OCI-LY3 (cell line): ENCODE measurements around the gene TNFRSF4.
"Not testable (repeated sequence)": the region's sequence is repeated elsewhere in the genome, so short reads cannot be mapped to it uniquely, and the experiment has no call there.

ENCODE experiments used
- H2AFZ ChIP-seq: fragments of 200-600, 300-600 bp; shearing (Covaris generic); 2 replicates; pipeline ENCODE4 v1.6.0; 2014; ENCODE audit warnings: antibody characterized with exemption, low read depth, low read length
- H3K27ac ChIP-seq: fragments of 200-600, 300-600 bp; sonication (generic); 2 replicates; pipeline ENCODE4 v1.5.1; 2014; ENCODE audit warnings: mild to moderate bottlenecking, low read length, moderate library complexity, mixed read lengths
- H3K27me3 ChIP-seq: fragments of 200-600, 300-600 bp; sonication (generic); 2 replicates; pipeline ENCODE4 v1.6.1; 2014; ENCODE audit warnings: low read depth, low read length, mixed read lengths
- H3K36me3 ChIP-seq: fragments of 200-600, 300-600 bp; sonication (generic); replicated peaks from 2 replicates; pipeline ENCODE3; 2014; ENCODE audit warnings: low read depth, low read length, mixed read lengths
- H3K4me1 ChIP-seq: fragments of 300-600, 200-600 bp; sonication (generic); 2 replicates; pipeline ENCODE4 v1.6.1; 2014; ENCODE audit warnings: low read length, mixed read lengths
- H3K4me2 ChIP-seq: fragments of 200-600, 300-600 bp; sonication (generic); 2 replicates; pipeline ENCODE4 v1.6.1; 2014; ENCODE audit warnings: low read length, mixed read lengths
- H3K4me3 ChIP-seq: fragments of 300-600, 200-600 bp; sonication (generic); 2 replicates; pipeline ENCODE4 v1.5.1; 2014; ENCODE audit warnings: antibody characterized with exemption, mild to moderate bottlenecking, low read length, moderate library complexity
- H3K79me2 ChIP-seq: fragments of 300-600, 200-600 bp; shearing (Covaris generic); 2 replicates; pipeline ENCODE4 v1.6.1; 2014; ENCODE audit warnings: mild to moderate bottlenecking, low read length, mixed read lengths
- H3K9ac ChIP-seq: fragments of 300-600, 200-600 bp; shearing (Covaris generic); 2 replicates; pipeline ENCODE4 v1.6.0; 2014; ENCODE audit warnings: mild to moderate bottlenecking, low read length, moderate library complexity
- H3K9me3 ChIP-seq: fragments of 200-600, 300-600 bp; shearing (Covaris generic); 2 replicates; pipeline ENCODE4 v1.6.1; 2014; ENCODE audit warnings: low read length, mixed read lengths; ENCODE audit not compliant: insufficient read depth
- H4K20me1 ChIP-seq: fragments of 200-600, 300-600 bp; sonication (generic); 2 replicates; pipeline ENCODE4 v1.6.1; 2016; ENCODE audit warnings: low read length, mixed read lengths; ENCODE audit not compliant: insufficient read depth
- CTCF ChIP-seq: fragments of 200-600, 300-600 bp; sonication (generic); IDR thresholded peaks from 2 replicates; pipeline ENCODE4 v1.5.1; 2014; ENCODE audit warnings: antibody characterized with exemption, low read length, low read depth
- EZH2phosphoT487 ChIP-seq: fragments of 200-600 bp; shearing (Covaris generic); IDR thresholded peaks from 2 replicates; pipeline ENCODE4 v1.6.1; 2018; ENCODE audit warnings: antibody characterized with exemption, mixed run types, low read depth

TNFRSF4 gene

DNA sequence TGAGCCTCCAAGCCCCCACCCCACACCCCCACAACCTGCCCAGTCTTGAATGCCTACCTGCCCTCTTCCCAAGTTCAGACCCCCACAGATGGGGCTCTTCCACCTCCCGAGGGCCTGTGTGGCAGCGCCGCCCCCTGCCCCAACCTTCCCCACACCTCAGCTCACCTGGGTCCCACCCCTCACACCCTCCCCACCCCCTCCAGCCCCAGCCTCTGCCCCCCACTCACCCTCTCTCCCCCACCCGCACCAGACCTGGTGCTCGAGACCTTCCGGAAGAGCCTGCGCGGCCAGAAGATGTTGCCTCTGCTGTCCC lies 16.8 kb downstream of the TNFRSF4 start:
- Histone ChIP-seq H3K36me3 (no peaks in the 10 kb centered on the region), H3K9me3 (0 out of 2 replicates have a peak, but pooled peaks cover 5% of the 10 kb centered on the region), H3K4me1 (no peaks in the 10 kb centered on the region), H3K27me3 (peaks cover 13% of the 10 kb centered on the region), H2AFZ (no peak overlapping the region), H3K27ac (no peak overlapping the region), H3K79me2 (no peaks in the 10 kb centered on the region), H3K9ac (no peak overlapping the region), H3K4me2 (no peak overlapping the region), H3K4me3 (no peak overlapping the region), H4K20me1 (no peaks in the 10 kb centered on the region)
- TF ChIP-seq CTCF = no peak
- TF ChIP-seq EZH2phosphoT487 = no peak

- Histone ChIP-seq H3K36me3 (no peaks in the 10 kb centered on the region), H3K4me2 (no peak overlapping the region), H2AFZ (no peak overlapping the region), H3K79me2 (no peaks in the 10 kb centered on the region), H3K27ac (no peak overlapping the region), H4K20me1 (no peaks in the 10 kb centered on the region), H3K4me3 (no peak overlapping the region), H3K9me3 (0 out of 2 replicates have a peak, but pooled peaks cover 5% of the 10 kb centered on the region), H3K4me1 (no peaks in the 10 kb centered on the region), H3K9ac (no peak overlapping the region), H3K27me3 (peaks cover 13% of the 10 kb centered on the region)
- TF ChIP-seq CTCF = no peak
- no peak for TF ChIP-seq EZH2phosphoT487
Measured at GRCh38 chr1:1196431-1197187, 17.3 kb downstream of the TNFRSF4 start.

DNA sequence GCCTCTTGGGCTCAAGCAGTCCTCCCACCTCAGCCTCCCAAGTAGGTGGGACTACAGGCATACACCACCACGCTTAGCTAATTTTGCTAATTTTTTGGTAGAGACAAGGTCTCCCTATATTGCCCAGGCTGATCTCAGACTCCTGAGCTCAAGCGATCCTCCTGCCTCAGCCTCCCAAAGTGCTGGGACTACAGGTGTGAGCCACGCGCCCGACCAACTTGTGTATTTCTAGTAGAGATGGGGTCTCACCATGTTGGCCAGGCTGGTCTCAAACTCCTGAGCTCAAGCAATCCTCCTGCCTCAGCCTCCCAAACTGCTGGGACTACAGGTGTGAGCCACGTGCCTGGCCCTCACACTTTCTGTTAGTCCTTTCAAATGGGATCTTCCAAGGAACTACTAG lies 18.2 kb downstream of the TNFRSF4 start:
- not testable (repeated sequence) for H4K20me1 ChIP-seq, H3K79me2 ChIP-seq, H3K4me2 ChIP-seq, H3K4me3 ChIP-seq, H3K4me1 ChIP-seq, H3K9ac ChIP-seq, H3K27ac ChIP-seq, H3K36me3 ChIP-seq, H3K9me3 ChIP-seq, H2AFZ ChIP-seq
- H3K27me3 ChIP-seq = peaks cover 11% of the 10 kb centered on the region

DNA sequence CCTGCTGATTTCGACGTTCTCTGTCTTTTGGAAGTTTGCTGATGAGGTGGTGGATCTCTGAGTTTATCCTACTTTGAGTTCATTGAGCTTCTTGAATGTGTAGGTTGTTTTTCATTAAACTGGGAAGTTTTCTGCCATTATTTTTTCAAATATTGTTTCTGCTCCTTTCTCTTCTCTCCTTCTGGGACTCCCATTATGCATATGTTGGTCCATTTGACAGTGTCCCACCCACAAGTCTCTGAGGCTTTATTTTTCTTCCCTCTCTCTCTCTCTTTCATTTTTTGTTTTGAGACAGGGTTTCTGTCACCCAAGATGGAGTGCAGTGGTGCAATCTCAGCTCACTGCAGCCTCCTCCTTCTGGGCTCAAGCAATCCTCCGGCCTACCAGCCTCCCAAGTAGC lies 19.2 kb downstream of the TNFRSF4 start:
- Histone ChIP-seq H2AFZ (no peak overlapping the region), H3K79me2 (no peaks in the 10 kb centered on the region), H3K36me3 (no peaks in the 10 kb centered on the region), H4K20me1 (no peaks in the 10 kb centered on the region), H3K27me3 (peaks cover 5% of the 10 kb centered on the region; the same call in 1 of the 2 replicates), H3K9me3 (0 out of 2 replicates have a peak, but pooled peaks cover 5% of the 10 kb centered on the region), H3K4me2 (no peak overlapping the region), H3K9ac (no peak overlapping the region), H3K27ac (no peak overlapping the region), H3K4me1 (no peaks in the 10 kb centered on the region), H3K4me3 (no peak overlapping the region)
- TF ChIP-seq EZH2phosphoT487 (no peak), CTCF (no peak)
